Measurements from ENCODE around the gene WDR90. TPM values are rescaled to one million over a fixed set of nuclear protein-coding genes. Genes with fewer than 3 reads are reported as not detected.

Gene WDR90
- total RNA-seq, 4 donors from 2014 or later, result 8.2 to 22.7 (median 16.5) TPM

DNA sequence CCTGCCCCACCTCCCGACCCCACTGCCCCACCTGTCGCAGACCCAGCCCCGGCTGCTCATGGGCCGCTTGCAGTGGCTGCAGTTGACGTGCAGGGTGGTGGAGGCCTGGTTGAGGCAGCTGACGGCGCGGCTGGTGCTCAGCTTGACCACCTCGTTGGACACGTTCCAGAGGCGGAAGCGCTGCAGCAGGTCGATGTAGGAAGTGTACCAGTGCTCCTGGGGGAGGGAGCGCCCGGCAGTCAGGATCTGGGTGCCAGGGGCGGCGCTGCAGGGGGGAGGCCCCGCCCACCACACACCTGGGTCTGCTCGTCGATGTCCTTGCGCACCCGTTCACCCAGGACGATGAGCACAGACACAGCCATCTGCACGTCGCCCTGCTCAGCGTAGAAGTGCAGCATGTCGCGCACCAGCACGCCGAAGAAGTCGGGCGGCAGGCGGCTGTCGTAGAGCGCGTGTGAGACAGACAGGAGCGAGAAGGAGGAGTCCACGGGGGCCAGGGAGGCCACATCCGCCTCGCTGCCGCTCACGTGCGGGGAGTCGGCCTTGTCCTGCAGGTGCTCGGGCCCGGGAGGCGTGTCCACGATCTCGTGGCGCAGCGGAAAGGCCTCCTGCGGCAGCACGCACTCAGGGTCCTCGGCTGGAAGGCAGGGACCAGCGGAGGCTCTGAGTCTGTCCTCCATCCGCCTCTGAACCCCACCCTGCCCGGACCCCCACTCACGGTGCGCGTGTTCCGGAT lies 36.0 kb downstream of the WDR90 start:
- Histone ChIP-seq H3K9me3 (no peaks in the 10 kb centered on the region), H3K4me3 (peak overlapping the region; percentile 72 to 80 (median 79)), H3K27ac (replicated peaks in 1 of 4) (peak overlapping the region; percentile 73 to 87 (median 80)), H3K4me1 (peaks cover 64 to 94% (median 72%) of the 10 kb centered on the region in 4 donors), H3K27me3 (no peaks in the 10 kb centered on the region), H3K36me3 (peaks cover 21 to 52% (median 40%) of the 10 kb centered on the region in 4 donors)
- DNase-seq (ENCODE audit: extremely low spot score), result no peak
- 94% methylated on average over 53 of the region's 61 CpGs for WGBS
- TF ChIP-seq POLR2A (IDR thresholded peaks at IDR 0.05; ENCODE audit: low read depth) (no peak), POLR2AphosphoS5 (IDR thresholded peaks at IDR 0.05) (no peak), CTCF (IDR thresholded peaks at IDR 0.05) (no peak), EP300 (IDR thresholded peaks at IDR 0.05) (no peak)
- intact Hi-C loops (cut with DNase I), result no loop called here

- 67% methylated on average over 10 of the region's 10 CpGs for WGBS
- Histone ChIP-seq H3K9me3 (no peaks in the 10 kb centered on the region), H3K4me3 (no peak overlapping the region), H3K27ac (replicated peaks in 1 of 4) (no peak overlapping the region), H3K36me3 (peaks cover 21 to 52% (median 40%) of the 10 kb centered on the region in 4 donors), H3K4me1 (peaks cover 61 to 96% (median 76%) of the 10 kb centered on the region in 4 donors), H3K27me3 (no peaks in the 10 kb centered on the region)
- TF ChIP-seq POLR2AphosphoS5 (IDR thresholded peaks at IDR 0.05) (no peak), CTCF (IDR thresholded peaks at IDR 0.05) (peak in 2 of 3 experiments; percentile 12 to 30)
- intact Hi-C loops (cut with DNase I), result no loop called here
- DNase-seq (ENCODE audit: extremely low spot score), result no peak
These were observed 36.8 kb downstream of the WDR90 start for GRCh38 chr16:685967-686366.

GRCh38 chr16:686459-687260 lies 37.5 kb downstream of the WDR90 start:
- Histone ChIP-seq H3K4me3 (no peak overlapping the region), H3K36me3 (peaks cover 20 to 47% (median 35%) of the 10 kb centered on the region in 4 donors), H3K27me3 (no peaks in the 10 kb centered on the region), H3K27ac (replicated peaks in 1 of 4) (no peak overlapping the region), H3K4me1 (peaks cover 54 to 89% (median 69%) of the 10 kb centered on the region in 4 donors), H3K9me3 (no peaks in the 10 kb centered on the region)
- TF ChIP-seq EP300 (IDR thresholded peaks at IDR 0.05) (no peak), POLR2A (IDR thresholded peaks at IDR 0.05; ENCODE audit: low read depth) (no peak), CTCF (IDR thresholded peaks at IDR 0.05) (no peak), POLR2AphosphoS5 (IDR thresholded peaks at IDR 0.05) (no peak)
- WGBS, result 95% methylated on average over 25 of the region's 51 CpGs
- intact Hi-C loops (cut with DNase I), result no loop called here
- no peak for DNase-seq (ENCODE audit: extremely low spot score)

DNA sequence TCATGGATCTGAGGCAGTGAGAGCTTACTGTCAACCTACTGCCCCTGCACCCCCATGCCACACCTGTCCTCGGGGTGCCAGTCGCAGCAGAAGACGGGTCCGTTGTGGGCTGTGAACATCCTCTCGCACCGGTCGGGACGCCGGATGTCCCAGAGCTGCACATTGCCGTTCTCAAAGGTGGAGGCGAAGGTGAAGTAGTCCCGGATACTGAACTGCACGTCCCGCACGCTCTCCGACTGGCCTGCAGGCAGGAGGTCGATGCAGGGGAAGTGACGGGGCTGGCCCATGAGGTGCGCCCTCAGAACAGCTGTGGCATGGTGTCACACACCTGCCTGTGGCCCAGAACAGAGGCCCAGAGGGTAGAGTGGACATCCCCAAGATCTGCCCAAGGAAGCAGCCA lies 38.3 kb downstream of the WDR90 start:
- 88% methylated on average over 17 of the region's 19 CpGs for WGBS
- no peak for TF ChIP-seq POLR2AphosphoS5 (IDR thresholded peaks at IDR 0.05)
- TF ChIP-seq POLR2A (IDR thresholded peaks at IDR 0.05; ENCODE audit: low read depth), result no peak
- no peak for TF ChIP-seq CTCF (IDR thresholded peaks at IDR 0.05)
- no peak for TF ChIP-seq EP300 (IDR thresholded peaks at IDR 0.05)
- Histone ChIP-seq H3K36me3 (peaks cover 12 to 39% (median 27%) of the 10 kb centered on the region in 4 donors), H3K27me3 (peaks cover 0 to 4% (median 0%) of the 10 kb centered on the region in 4 donors), H3K9me3 (no peaks in the 10 kb centered on the region), H3K27ac (replicated peaks in 1 of 4) (no peak overlapping the region), H3K4me3 (no peak overlapping the region), H3K4me1 (peaks cover 46 to 81% (median 60%) of the 10 kb centered on the region in 4 donors)
- intact Hi-C loops (cut with DNase I), result no loop called here
- no peak for DNase-seq (ENCODE audit: extremely low spot score)

All from esophagus muscularis mucosa (tissue), 4 donors.